ENCODE measurements around the gene TAPBP.
A peak's percentile ranks its signal among the peaks of the same experiment; 100 is the strongest.

TAPBP gene

DNA sequence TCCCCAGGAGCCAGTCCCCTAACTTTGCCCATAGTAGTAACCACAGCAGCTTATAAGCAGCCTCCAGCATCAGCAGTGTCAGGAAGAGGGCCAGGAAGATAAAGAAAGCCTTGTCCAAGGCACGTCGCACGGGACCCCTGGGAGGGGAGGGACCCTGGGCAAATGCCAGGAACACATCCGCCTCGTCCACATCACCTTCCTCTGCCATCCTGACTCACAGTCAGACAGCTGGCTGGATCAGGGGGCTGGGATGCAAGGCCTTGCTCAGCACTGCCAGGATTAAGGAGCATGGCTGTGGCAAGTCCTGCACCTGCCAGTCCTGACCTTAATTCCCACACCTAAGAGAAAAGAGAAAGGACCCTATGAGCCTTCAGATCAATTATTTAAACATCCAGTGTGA lies 15.2 kb upstream of the TAPBP start:
- Histone ChIP-seq H3K27me3 (ENCODE audit: control insufficient read depth, insufficient read depth, low read length) (no peaks in the 10 kb centered on the region), H3K4me3 (ENCODE audit: low read depth, low read length) (no peak overlapping the region), H3K27ac (no peak overlapping the region), H3K4me2 (ENCODE audit: low read length) (no peak overlapping the region), H3K9ac (no peak overlapping the region), H2AFZ (no peak overlapping the region), H3K9me3 (ENCODE audit: control insufficient read depth, low read length) (no peaks in the 10 kb centered on the region), H3K36me3 (ENCODE audit: control insufficient read depth, insufficient read depth, low read length) (no peaks in the 10 kb centered on the region), H3K4me1 (no peaks in the 10 kb centered on the region), H3K79me2 (no peaks in the 10 kb centered on the region)
- no peak for TF ChIP-seq CTCF (IDR thresholded peaks at IDR 0.05)

GRCh38 chr6:33324125-33324524 lies 10.2 kb upstream of the TAPBP start:
- H3K4me1 ChIP-seq: peaks cover 30% of the 10 kb centered on the region
- no peaks in the 10 kb centered on the region for H3K36me3 ChIP-seq (ENCODE audit: control insufficient read depth, insufficient read depth, low read length)
- H3K27ac ChIP-seq: no peak overlapping the region
- no peaks in the 10 kb centered on the region for H3K27me3 ChIP-seq (ENCODE audit: control insufficient read depth, insufficient read depth, low read length)
- H3K79me2 ChIP-seq: peaks cover 6% of the 10 kb centered on the region
- no peak overlapping the region for H3K9ac ChIP-seq
- H2AFZ ChIP-seq: peak overlapping the region; percentile 93
- no peaks in the 10 kb centered on the region for H3K9me3 ChIP-seq (ENCODE audit: control insufficient read depth, low read length)
- H3K4me2 ChIP-seq (ENCODE audit: low read length): peak overlapping the region; percentile 96
- peak overlapping the region; percentile 91 for H3K4me3 ChIP-seq (ENCODE audit: low read depth, low read length)
- no peak for TF ChIP-seq CTCF (IDR thresholded peaks at IDR 0.05)

DNA sequence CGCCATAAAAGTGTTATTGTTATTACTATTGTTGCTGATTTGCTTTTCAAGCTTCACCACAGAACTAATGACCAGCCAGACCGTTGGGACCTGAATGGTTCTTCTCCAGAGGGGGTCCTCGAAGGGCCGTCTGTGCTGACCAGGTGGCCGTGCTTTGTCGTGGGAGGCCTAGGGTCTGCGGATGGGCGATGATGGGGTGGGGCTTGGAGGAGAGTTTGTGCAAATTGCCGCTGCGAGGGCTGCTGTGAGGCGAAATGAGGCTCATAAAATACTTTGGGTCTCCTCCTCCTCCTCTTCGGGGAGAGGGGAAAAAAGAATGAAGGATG lies 9.7 kb upstream of the TAPBP start:
- TF ChIP-seq CTCF (IDR thresholded peaks at IDR 0.05): no peak
- H3K9me3 ChIP-seq (ENCODE audit: control insufficient read depth, low read length): no peaks in the 10 kb centered on the region
- H3K9ac ChIP-seq: peak overlapping the region; percentile 5
- H3K79me2 ChIP-seq: peaks cover 7% of the 10 kb centered on the region
- peak overlapping the region; percentile 86 for H3K27ac ChIP-seq
- peaks cover 33% of the 10 kb centered on the region for H3K4me1 ChIP-seq
- H3K27me3 ChIP-seq (ENCODE audit: control insufficient read depth, insufficient read depth, low read length): no peaks in the 10 kb centered on the region
- H3K4me2 ChIP-seq (ENCODE audit: low read length): peak overlapping the region; percentile 96
- no peaks in the 10 kb centered on the region for H3K36me3 ChIP-seq (ENCODE audit: control insufficient read depth, insufficient read depth, low read length)
- peak overlapping the region; percentile 91 for H3K4me3 ChIP-seq (ENCODE audit: low read depth, low read length)
- H2AFZ ChIP-seq: peak overlapping the region; percentile 93

DNA sequence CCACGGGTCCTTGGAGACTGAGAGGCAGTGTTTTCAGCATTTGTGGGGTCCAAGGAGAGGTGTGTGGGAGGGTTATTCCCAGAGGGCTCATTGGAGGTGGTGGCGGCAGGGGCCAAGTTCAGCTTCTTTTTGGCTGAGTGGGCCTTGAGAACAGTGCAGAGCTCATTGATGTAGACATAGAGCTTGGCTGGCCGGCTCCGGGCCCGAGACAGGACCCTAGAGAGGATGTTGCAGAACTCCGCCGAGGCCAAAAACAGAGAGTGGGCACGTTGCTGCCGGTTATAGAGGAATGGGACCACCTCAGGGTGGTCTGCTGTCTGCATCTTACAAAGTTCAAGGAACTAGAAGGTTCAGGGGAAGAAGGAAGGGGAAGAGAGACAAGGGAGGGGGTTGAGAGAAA lies 7.3 kb upstream of the TAPBP start:
- H3K9me3 ChIP-seq (ENCODE audit: control insufficient read depth, low read length): no peaks in the 10 kb centered on the region
- H2AFZ ChIP-seq: no peak overlapping the region
- peak overlapping the region; percentile 86 for H3K27ac ChIP-seq
- no peaks in the 10 kb centered on the region for H3K36me3 ChIP-seq (ENCODE audit: control insufficient read depth, insufficient read depth, low read length)
- H3K4me3 ChIP-seq (ENCODE audit: low read depth, low read length): peak overlapping the region; percentile 11
- no peak for TF ChIP-seq CTCF (IDR thresholded peaks at IDR 0.05)
- H3K79me2 ChIP-seq: peaks cover 7% of the 10 kb centered on the region
- H3K27me3 ChIP-seq (ENCODE audit: control insufficient read depth, insufficient read depth, low read length): no peaks in the 10 kb centered on the region
- H3K4me2 ChIP-seq (ENCODE audit: low read length): peak overlapping the region; percentile 54
- H3K4me1 ChIP-seq: peaks cover 44% of the 10 kb centered on the region
- H3K9ac ChIP-seq: no peak overlapping the region

- H3K4me2 ChIP-seq (ENCODE audit: low read length): peak overlapping the region; percentile 54
- H3K9ac ChIP-seq: no peak overlapping the region
- H3K4me3 ChIP-seq (ENCODE audit: low read depth, low read length): peak overlapping the region; percentile 11
- H3K79me2 ChIP-seq: peaks cover 7% of the 10 kb centered on the region
- no peaks in the 10 kb centered on the region for H3K9me3 ChIP-seq (ENCODE audit: control insufficient read depth, low read length)
- H3K36me3 ChIP-seq (ENCODE audit: control insufficient read depth, insufficient read depth, low read length): no peaks in the 10 kb centered on the region
- H2AFZ ChIP-seq: peak overlapping the region; percentile 3
- no peak for TF ChIP-seq CTCF (IDR thresholded peaks at IDR 0.05)
- H3K27ac ChIP-seq: peak overlapping the region; percentile 86
- H3K27me3 ChIP-seq (ENCODE audit: control insufficient read depth, insufficient read depth, low read length): no peaks in the 10 kb centered on the region
- H3K4me1 ChIP-seq: peaks cover 44% of the 10 kb centered on the region
Observed at GRCh38 chr6:33320315-33321181, 6.7 kb upstream of the TAPBP start.

Data from parathyroid adenoma (tissue), 2 donors.